UCSD-AML1 (cell line): ENCODE results near the gene METTL23.

Experiments used
- DNase-seq: peaks from one replicate; lab custom pipeline; 2025; ENCODE audit not compliant: unreplicated experiment; lab: John Stamatoyannopoulos, UW

The METTL23 gene

DNA sequence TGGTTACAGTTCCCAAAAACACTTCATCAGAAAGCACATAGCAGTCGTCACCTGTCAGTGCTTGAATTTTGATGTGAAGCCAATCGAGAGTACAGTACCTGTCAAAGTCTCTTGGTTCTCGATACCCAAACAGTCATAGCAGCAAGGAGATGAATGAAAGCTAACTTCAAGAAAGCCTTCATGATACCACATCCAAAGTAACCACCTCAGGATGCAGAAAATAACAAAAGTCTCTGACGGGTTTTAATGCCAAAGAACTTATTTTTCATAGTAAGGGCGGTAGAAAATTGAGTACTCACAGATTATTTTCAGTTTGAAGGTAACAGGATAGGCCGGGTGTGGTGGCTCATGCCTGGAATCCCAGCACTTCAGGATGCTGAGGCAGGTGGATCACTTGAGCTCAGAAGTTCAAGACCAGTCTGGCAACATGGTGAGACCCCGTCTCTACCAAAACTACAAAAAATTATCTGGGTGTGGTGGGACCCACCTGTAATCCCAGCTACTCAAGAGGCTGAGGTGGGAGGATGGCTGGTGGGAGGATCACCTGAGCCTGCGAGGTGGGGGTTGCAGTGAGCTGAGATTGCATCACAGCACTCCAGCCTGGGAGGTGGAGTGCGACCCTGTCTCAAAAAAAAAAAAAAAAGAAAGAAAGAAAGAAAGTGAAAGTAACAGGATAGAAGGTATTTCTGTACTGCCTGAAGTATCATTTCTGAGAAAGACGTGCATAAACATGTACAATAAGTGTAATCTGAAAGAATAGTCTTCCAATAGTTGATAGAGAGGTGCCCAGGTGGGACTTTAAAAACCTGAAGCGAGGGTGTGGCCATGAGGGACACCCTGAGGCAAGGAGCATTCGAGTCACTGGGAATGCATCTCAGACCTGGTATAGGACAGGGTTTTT lies 26.7 kb downstream of the METTL23 start:
- no peak for DNase-seq

GRCh38 chr17:76755285-76755684 lies 28.6 kb downstream of the METTL23 start:
- DNase-seq: no peak

- DNase-seq: no peak
Observed at GRCh38 chr17:76757256-76757655, 30.6 kb downstream of the METTL23 start.

- DNase-seq: no peak
Observed at GRCh38 chr17:76758570-76758969, 31.9 kb downstream of the METTL23 start.

- no peak for DNase-seq
Observed at GRCh38 chr17:76772842-76773525, 46.3 kb downstream of the METTL23 start.

DNA sequence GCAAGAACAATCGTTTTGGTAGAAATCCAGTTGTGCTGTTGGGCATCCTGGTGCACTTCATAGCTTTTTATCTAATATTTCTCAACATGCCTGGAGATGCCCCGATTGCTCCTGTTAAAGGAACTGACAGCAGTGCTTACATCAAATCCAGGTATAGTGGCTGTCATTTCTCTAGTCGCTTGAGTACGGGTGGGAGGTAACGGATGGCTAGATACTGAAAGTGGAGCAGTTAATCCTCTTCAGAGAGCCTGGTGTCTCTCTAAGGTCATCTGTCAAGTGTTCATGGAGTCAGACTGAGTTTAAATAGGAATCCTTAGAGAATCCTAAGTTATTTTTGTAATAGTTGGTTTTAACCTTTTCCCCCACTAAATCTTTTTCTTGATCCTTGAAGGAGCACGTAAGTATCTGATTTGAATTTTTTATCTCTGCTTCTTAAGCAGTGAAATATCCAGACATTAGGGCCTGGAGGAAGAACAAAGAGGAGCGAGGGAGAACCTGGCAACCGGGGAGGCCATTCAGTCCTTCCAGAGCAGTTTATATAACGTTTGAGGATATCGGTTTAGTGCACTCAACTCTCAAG lies 48.5 kb downstream of the METTL23 start:
- no peak for DNase-seq

- no peak for DNase-seq
Observed at GRCh38 chr17:76781056-76781982, 54.7 kb downstream of the METTL23 start.

DNA sequence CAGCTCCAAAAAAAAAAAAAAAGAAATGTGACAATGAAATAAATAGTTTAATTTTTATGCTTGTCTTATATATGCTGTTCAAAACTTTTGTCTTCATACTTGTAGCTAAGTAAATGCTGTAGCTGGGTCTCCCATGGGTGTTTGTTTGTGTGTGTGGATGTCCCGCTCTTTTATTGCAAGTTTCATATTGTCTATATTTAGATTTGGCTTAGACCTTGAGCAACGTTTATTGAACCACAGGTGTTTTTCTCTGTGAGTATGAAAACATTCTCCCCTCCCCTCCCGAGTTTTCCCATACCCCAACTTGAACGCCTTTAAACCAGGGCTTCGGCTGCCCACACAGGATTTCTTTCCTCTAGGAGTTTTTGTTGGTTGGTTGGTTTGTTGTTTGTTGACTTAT lies 56.5 kb downstream of the METTL23 start:
- DNase-seq: no peak
